ENCODE results near the gene DNAJB4.
"Not testable (repeated sequence)": the region's sequence is repeated elsewhere in the genome, so short reads cannot be mapped to it uniquely, and the experiment has no call there.

DNAJB4 gene

DNA sequence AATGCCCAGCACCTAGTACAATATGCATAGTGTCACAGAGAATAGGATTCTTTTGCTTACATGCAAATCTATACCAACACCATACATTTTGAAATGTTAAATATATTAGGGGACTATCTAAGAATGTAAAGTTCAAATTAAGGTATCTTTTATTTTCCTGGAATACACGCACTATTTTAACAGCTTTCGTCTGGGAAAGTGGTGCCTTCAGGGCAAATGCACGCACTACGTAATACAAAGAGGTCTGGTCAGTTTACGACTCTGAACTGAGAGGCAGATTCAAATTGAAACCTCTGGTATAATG is 26.8 kb upstream of the DNAJB4 start:
- in situ Hi-C loops (cut with HindIII; ENCODE audit: low sequenced_read_pairs), result no loop called here
- no peak for DNase-seq (ENCODE audit: low read depth, low spot score)
- H3K4me3 ChIP-seq (ENCODE audit: low read depth, low read length), result peak overlapping the region; percentile 100
- TF ChIP-seq, protein P1, sequence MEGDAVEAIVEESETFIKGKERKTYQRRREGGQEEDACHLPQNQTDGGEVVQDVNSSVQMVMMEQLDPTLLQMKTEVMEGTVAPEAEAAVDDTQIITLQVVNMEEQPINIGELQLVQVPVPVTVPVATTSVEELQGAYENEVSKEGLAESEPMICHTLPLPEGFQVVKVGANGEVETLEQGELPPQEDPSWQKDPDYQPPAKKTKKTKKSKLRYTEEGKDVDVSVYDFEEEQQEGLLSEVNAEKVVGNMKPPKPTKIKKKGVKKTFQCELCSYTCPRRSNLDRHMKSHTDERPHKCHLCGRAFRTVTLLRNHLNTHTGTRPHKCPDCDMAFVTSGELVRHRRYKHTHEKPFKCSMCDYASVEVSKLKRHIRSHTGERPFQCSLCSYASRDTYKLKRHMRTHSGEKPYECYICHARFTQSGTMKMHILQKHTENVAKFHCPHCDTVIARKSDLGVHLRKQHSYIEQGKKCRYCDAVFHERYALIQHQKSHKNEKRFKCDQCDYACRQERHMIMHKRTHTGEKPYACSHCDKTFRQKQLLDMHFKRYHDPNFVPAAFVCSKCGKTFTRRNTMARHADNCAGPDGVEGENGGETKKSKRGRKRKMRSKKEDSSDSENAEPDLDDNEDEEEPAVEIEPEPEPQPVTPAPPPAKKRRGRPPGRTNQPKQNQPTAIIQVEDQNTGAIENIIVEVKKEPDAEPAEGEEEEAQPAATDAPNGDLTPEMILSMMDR (IDR thresholded peaks at IDR 0.05; ENCODE audit: low read depth, low read length), result no peak

DNA sequence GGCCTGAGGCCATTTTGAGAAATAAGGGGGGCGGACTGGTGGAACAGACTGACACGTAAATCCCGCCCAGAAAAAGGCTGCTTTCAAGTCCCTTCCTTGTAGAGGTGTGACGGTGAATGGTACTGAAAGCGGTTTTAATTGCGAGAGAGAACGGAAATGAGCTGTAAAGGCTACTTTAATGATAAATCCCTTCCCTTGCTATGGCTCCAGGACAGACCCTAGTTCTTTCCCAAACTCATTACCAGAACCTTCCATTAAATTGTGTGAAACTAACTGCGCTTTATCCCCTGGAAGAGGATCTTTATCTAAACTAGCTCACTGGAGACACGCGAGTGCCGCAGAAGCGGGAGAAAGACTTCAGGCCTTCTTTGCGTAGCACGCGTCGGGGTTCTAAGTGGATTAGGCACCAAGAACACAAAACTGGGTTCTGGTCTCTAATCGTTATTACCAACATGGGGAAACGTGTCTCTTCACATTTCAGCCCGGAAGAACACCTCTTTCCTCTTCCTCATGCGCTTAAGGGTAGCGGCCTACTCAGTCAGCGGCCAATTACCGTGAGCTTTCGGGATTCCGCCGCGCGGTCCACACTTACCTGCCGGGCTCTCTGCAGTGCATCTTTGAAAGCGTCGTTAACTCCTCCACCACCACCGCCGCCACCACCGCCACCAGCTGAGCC is 26.3 kb upstream of the DNAJB4 start:
- TF ChIP-seq, protein P1 (IDR thresholded peaks at IDR 0.05; ENCODE audit: low read depth, low read length), result no peak
- H3K4me3 ChIP-seq (ENCODE audit: low read depth, low read length), result peak overlapping the region; percentile 100
- in situ Hi-C loops (cut with HindIII; ENCODE audit: low sequenced_read_pairs), result no loop called here
- DNase-seq (ENCODE audit: low read depth, low spot score), result peak; percentile 93

DNA sequence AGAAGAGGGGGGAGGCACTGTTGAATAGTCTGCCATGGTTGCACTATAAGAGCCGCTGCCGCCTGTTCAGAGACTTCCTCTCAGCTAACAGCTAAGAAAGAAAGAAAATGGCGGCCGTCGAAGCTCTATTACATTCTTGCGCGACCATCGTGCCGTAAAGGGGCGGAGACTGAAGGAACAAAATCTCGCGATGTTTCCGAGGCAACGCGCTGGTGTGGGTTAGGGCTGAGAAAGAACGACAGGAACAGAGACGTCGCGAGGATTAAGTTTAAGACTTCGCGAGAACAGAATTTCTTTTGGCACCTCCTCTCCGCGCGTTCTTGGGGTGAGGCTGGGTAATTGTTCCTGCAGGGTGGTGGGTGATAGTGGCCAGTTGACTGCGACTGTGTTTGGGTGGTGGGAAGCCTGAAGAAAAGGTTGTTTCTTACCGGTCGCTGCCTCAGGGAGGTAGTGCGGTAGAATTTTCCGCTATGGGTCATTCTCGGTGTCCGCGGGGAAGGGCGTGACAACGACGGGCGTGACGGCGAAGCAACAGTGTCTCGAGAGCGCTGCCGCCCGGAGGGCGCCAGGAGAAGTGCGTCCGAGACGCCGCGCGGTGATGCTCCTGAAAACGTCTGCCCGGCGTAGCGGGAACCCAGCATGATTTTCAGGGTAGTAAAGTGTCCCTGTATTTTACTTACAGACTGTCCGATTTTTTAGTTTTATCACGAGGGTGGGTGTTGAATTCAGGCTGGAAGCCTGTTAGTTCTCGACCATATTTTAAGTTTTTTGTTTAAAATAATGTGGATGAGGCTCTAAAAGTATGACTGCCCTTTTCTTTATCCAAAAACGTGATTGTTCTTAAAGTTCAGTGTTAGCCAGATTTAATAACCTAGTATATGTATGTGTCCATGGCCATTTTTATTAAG is 25.5 kb upstream of the DNAJB4 start, which contains the start of gene FUBP1:
Gene FUBP1 (minus strand): TSS at position 104 of the 908 bp plus-strand sequence. CDS start 68 bp downstream, at position 36.
- DNase-seq (ENCODE audit: low read depth, low spot score), result peak; percentile 99
- TF ChIP-seq, protein P1 (IDR thresholded peaks at IDR 0.05; ENCODE audit: low read depth, low read length), result peak; percentile 76
- in situ Hi-C loops (cut with HindIII; ENCODE audit: low sequenced_read_pairs), result no loop called here
- H3K4me3 ChIP-seq (ENCODE audit: low read depth, low read length), result peak within 1 kb of the TSS; percentile 100

DNA sequence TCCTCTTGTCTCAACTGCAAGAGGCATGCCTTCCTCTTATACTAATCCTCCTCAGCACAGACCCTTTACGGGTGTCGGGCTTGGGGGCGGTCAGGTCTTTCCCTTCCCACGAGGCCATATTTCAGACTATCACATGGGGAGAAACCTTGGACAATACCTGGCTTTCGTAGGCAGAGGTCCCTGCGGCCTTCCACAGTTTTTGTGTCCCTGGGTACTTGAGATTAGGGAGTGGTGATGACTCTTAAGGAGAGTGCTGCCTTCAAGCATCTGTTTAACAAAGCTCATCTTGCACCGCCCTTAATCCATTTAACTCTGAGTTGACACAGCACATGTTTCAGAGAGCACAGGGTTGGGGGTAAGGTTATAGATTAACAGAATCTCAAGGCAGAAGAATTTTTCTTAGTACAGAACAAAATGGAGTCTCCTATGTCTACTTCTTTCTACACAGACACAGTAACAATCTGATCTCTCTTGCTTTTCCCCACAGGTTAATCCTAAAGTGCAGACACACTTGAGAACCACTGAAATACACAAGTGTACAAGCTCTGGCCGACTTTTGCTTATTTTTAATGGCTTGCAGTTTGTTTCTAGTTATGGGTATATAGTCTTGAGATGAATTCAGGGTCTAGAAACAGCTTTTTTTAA is 21.3 kb upstream of the DNAJB4 start:
- DNase-seq (ENCODE audit: low read depth, low spot score); H3K4me3 ChIP-seq (ENCODE audit: low read depth, low read length); in situ Hi-C loops (cut with HindIII; ENCODE audit: low sequenced_read_pairs): not testable (repeated sequence)

DNA sequence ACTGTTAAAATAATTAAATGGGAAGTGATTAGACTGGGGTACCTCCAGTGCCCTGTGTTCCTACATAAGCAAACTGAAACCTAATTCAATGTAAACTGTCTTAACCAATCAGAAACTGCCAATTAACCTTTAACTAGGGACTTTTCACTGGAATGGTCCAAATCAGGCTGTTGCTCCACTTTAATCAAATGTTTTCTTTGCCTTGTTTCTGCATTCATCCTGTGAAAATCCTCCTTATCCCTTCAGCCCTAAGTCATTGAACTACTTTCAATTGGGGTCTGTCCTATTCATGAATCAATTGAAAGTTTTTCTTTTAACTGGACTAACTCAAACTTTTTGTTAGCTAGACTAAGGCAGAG is 20.8 kb upstream of the DNAJB4 start:
- TF ChIP-seq, protein P1 (IDR thresholded peaks at IDR 0.05; ENCODE audit: low read depth, low read length), result no peak
- no peak overlapping the region for H3K4me3 ChIP-seq (ENCODE audit: low read depth, low read length)
- DNase-seq (ENCODE audit: low read depth, low spot score), result no peak
- in situ Hi-C loops (cut with HindIII; ENCODE audit: low sequenced_read_pairs), result no loop called here

DNA sequence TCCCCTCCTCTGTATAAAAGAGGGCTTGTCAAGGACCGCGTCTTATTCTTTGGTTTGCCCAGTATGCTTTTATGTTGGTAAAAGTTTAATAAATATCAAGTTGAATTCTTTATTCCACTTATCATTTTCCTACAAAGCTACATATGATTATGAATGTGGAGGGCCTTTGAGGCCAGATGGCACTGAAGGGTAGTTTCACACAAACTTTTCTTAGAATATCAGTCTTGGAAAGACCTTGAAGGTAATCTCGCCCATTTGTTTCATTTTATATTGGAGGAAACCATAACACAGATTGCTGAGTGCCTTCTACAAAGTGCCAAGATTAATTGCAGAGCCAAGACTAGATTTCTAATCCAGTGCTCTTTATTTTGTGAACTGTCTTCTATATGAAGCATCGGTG is 20.1 kb upstream of the DNAJB4 start:
- TF ChIP-seq, protein P1 (IDR thresholded peaks at IDR 0.05; ENCODE audit: low read depth, low read length), result no peak
- in situ Hi-C loops (cut with HindIII; ENCODE audit: low sequenced_read_pairs), result no loop called here
- no peak overlapping the region for H3K4me3 ChIP-seq (ENCODE audit: low read depth, low read length)
- DNase-seq (ENCODE audit: low read depth, low spot score), result no peak
